ENCODE results near the gene MAP3K8. TPM values are rescaled to one million over a fixed set of nuclear protein-coding genes. Genes with fewer than 3 reads are reported as not detected.

Gene MAP3K8
- total and polyA plus RNA-seq, 9 of the 15 experiments (the other 6 are each of a cell fraction or from before 2014, with no cell fraction given), result 6.9 to 23.6 (median 13.6) TPM

GRCh38 chr10:30466445-30466844 lies 32.5 kb downstream of the MAP3K8 start (continued):
- TF ChIP-seq ZBTB40 (IDR thresholded peaks at IDR 0.05) (no peak), ZBTB40 (CRISPR knock-in tag; IDR thresholded peaks at IDR 0.05) (no peak), ZEB2 (IDR thresholded peaks at IDR 0.05) (no peak), TOE1 (IDR thresholded peaks at IDR 0.05; ENCODE audit: borderline replicate concordance) (no peak), TOE1 (CRISPR knock-in tag; IDR thresholded peaks at IDR 0.05; ENCODE audit: borderline replicate concordance, low read depth) (no peak), SNIP1 (IDR thresholded peaks at IDR 0.05; ENCODE audit: low read depth) (no peak), CBFA2T3 (IDR thresholded peaks at IDR 0.05) (no peak)
- TF ChIP-seq, protein P1, sequence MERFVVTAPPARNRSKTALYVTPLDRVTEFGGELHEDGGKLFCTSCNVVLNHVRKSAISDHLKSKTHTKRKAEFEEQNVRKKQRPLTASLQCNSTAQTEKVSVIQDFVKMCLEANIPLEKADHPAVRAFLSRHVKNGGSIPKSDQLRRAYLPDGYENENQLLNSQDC (CRISPR knock-in tag; IDR thresholded peaks at IDR 0.05), result no peak
